DMS153 (cell line): ENCODE measurements around the gene LZTR1.
"Not testable (repeated sequence)": the region's sequence is repeated elsewhere in the genome, so short reads cannot be mapped to it uniquely, and the experiment has no call there.

Experiments
- DNase-seq: peaks from one replicate; lab custom pipeline; 2025; lab: John Stamatoyannopoulos, UW

Gene LZTR1

GRCh38 chr22:21033895-21034294 is 51.8 kb downstream of the LZTR1 start:
- no peak for DNase-seq

DNA sequence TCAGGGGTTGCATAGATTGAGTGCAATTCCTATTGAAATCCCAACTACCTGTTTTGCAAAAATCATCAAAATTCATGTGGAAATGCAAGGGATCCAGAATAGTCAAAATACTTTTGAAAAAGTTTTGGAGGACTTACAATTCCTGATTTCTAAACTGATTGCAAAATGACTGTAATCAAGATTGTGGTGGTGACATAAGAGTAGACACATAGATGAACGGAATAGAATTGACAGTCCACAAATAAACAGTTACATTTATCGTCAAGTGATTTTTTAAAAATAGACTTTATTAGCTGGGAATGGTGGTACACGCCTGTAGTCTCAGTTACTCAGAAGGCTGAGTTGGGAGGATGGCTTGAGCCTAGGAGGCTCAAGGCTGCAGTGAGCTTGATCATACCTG is 52.9 kb downstream of the LZTR1 start:
- no peak for DNase-seq

GRCh38 chr22:21038405-21038804 is 56.3 kb downstream of the LZTR1 start:
- no peak for DNase-seq

DNA sequence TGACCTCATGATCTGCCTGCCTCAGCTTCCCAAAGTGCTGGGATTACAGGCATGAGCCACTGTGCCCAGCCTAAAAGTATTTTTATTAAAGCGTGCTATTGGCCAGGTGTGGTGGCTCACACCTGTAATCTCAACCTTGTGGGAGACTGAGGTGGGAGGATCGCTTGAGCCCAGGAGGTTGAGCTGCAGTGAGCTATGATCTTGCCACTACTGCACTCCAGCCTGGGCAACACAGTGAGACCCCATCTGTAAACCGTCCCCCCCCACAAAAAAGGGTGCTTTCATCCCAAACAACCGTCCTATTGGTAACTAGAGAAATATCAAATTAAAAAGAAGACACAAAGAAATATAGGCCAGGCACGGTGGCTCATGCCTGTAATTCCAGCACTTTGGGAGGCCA is 57.1 kb downstream of the LZTR1 start:
- not testable (repeated sequence) for DNase-seq

GRCh38 chr22:21041937-21042336 is 59.8 kb downstream of the LZTR1 start:
- no peak for DNase-seq

GRCh38 chr22:21042978-21043859 is 61.1 kb downstream of the LZTR1 start:
- no peak for DNase-seq

GRCh38 chr22:21043860-21044535 is 61.9 kb downstream of the LZTR1 start:
- no peak for DNase-seq

- peak; percentile 29 for DNase-seq
Measured at GRCh38 chr22:21044931-21045584, 63.0 kb downstream of the LZTR1 start.

GRCh38 chr22:21045585-21046294 is 63.6 kb downstream of the LZTR1 start, which contains the start of gene LRRC74B:
TSS of gene LRRC74B (plus strand) at chr22:21045946. CDS start at chr22:21045987, 41 bp downstream.
- DNase-seq: peak; percentile 86

DNA sequence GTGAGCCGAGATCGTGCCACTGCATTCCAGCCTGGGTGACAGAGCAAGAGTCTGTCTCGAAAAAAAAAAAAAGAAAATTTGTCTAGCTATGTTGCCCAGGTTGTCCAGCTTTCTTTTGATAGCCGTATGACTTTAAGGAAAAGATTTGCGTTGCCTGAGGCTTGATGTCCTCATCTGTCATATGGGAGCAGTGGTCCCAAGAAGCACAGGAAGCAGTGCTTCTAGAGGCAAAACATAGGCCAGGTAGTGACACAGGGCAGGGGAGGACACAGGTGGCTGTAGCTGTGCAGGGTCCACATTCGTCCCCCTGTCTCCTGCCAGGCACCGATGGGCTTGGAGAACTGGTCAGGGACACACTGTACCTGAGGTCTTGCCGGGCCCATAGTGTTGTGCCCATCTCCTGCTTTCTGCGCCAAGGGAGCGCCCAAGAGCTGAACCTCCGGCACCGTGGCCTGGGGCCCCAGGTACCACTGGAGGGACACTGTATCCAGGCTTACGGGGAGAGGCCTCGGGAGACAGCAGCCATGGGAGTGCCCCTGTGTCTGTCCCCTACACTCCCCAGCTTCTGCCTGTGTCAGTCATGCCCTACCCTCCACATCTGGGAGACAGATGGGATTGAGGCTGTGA is 65.1 kb downstream of the LZTR1 start:
- DNase-seq: no peak

- DNase-seq: peak; percentile 78
Measured at GRCh38 chr22:21047730-21048129, 65.6 kb downstream of the LZTR1 start.

DNA sequence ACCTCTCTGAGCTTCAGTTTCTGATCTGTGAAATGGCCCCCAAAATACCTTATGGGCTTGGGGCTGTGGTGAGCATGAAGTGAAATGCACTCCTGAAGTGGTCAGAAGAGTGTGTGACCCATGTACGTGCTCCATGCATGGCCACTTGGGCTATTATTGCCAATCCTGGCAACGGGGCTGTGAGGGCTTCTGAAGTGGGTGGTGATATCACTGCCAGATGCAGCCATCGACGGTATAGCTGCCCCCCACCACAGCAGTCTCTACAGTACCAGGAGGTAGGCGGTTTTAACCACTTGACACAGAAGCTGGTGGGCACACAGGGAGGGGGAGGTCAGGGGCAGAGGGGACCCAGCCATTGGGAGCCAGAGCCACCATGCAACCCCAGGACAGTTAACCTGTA is 66.4 kb downstream of the LZTR1 start:
- not testable (repeated sequence) for DNase-seq
